GM03348 (cell line): ENCODE results near the gene CFAP119.
"Not testable (repeated sequence)": the region's sequence is repeated elsewhere in the genome, so short reads cannot be mapped to it uniquely, and the experiment has no call there.

ENCODE experiments used
- DNase-seq: peaks from one replicate; pipeline ENCODE4 v3.0.0; 2012; ENCODE audit warnings: low spot score

Gene CFAP119

DNA sequence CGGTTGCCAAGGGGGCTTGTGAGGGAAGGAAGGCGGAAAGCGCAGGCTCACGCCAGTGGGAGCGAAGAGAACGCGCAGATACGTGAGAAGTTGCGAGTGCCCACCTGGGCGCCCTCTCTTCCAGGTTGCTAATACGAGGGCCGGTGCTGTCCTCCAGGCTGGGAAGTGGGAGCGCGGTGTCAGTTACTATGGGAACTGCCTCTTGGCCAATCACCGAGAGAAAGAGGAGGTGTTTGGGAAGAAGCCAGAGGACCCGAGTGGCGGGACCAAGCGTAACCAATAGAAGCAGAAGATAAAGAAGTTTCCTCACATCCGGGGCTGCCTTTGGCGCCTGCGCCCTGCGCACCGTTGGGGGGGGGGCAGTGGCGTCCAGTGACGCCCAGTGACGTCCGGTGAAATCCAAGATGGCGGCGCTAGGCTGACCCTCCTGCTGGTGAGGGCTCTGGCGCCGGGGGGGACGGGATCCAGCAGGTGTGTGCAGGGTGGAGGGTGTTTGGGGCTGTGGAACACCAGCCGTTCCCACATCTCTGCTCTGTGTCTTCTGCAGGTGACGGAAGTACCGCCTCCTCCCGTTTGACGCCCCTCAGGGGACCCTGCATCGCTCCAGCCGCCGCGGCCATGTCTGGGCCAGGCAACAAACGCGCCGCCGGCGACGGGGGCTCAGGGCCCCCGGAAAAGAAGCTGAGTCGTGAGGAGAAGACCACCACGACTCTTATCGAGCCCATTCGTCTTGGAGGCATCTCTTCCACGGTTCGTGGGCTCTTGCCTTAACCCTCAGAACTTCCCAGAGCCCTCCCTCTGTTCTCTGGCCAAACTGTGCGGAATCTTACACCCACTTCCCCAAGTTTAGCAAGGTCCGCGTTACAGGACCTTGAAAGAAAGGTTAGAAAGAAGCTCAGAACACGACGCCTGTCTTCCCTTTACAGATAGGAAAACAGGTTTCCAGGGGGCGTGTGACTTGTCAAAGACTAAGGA is at the start of gene CFAP119, which contains the start of gene RNF40:
Gene CFAP119, minus strand, starts transcription at position 135 of the 975 bp plus-strand sequence. CDS start 314 bp downstream, outside the sequence.
Gene RNF40, plus strand, starts transcription at position 395 of the 975 bp plus-strand sequence. Its CDS starts 224 bp downstream, at position 619.
- peak; percentile 100 for DNase-seq

DNA sequence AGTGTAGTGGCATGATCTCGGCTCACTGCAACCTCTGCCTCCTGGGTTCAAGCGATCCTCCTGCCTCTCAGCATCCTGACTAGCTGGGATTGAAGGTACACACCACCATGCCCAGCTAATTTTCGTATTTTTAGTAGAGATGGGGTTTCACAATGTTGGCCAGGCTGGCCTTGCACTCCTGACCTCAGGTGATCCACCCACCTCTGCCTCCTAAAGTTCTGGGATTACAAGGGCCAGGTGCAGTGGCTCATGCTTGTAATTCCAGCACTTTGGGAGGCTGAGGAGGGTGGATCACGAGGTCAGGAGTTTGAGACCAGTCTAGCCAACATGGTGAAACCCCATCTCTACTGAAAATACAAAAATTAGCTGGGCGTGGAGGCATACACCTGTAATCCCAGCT is 47.8 kb upstream of the CFAP119 start:
- not testable (repeated sequence) for DNase-seq

DNA sequence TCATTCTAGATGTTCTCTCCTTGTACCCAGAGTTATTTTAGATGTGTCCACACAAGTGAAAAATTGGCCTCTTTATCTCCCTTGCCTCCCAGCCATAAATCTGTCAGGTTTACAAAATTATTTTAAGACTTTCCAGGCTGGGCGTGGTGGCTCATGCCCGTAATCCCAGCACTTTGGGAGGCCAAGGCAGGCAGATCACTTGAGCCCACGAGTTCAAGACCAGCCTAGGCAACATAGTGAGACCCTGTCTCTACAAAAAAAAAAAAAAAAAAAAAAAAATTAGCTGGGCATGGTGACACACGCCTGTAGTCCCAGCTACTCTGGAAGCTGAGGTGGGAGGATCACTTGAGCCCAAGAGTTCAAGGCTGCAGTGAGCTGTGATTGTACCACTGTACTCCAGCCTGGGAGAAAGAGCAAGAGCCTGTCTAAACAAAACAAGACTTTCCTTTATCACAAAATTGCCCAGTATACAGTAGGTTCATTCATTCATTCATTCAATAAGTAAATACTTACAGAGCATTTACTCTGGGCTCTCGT is 47.1 kb upstream of the CFAP119 start:
- DNase-seq, result not testable (repeated sequence)

DNA sequence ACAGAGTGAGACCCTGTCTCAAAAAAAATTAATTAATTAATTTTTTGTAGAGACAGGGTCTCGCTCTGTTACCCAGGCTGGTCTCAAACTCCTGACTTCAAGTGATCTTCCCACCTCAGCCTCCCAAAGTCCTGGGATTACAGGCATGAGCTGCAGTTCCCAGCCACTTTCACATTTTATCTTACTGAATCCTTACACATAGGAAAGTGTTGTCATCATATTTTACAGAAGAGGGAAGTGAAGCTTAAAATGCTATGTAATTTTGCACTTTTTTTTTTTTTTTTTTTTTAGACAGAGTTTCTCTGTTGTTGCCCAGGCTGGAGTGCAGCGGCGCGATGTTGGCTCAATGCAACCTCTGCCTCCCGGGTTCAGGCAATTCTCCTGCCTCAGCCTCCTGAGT is 46.3 kb upstream of the CFAP119 start:
- no peak for DNase-seq

DNA sequence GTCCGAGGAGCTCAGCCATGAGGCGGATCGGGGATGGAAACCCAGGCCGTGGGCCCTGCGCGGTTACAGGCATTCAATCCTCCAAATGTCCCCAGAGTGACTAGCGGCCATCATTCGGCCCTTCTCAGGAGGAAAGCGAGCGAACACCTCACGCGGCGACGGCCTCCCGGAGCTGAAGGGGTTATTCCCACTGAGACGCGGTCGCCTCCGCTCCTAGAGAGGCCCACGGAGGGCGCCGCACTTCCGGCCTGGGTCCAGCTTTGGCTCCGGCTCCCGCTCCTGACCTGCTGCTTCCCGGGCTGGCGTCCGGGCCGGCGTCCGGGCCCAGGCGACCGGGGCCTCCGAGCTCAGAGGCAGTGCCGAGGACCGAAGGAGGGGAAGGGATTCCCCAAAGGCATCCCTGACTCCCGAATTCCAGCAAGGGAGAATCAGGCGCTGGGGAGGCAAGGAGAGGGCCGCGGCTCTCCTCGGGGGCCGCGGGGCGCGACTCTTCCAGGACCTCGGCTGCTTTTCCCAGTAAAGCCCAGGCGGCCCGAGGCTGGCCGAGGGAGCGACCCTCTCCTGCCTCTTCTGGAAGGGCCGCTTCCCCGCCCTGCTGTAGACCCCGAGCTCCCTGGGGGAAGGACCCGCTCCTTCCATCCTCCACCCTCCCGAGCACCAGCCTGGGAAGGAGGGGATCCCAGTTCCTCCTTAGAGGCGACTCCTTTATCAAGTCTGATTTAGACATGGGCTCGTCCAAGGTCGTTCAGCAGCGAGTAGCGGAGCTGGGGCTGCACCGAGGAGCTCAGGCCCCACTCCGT is 43.7 kb upstream of the CFAP119 start:
- DNase-seq, result peak; percentile 95

DNA sequence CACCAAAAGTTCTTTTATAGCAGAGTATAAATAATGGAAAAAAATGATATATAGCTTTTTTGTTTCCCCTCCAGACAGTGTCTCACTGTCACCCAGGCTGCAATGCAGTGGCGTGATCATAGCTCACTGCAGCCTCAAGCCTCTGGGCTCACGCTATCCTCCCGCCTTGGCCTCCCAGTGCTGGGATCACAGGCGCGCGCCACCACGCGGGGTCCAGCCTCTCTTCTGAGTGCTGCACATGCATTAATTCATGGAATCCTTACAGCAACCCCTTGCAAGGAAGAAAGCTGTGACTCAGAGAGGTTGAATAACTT is 43.2 kb upstream of the CFAP119 start:
- DNase-seq, result no peak

DNA sequence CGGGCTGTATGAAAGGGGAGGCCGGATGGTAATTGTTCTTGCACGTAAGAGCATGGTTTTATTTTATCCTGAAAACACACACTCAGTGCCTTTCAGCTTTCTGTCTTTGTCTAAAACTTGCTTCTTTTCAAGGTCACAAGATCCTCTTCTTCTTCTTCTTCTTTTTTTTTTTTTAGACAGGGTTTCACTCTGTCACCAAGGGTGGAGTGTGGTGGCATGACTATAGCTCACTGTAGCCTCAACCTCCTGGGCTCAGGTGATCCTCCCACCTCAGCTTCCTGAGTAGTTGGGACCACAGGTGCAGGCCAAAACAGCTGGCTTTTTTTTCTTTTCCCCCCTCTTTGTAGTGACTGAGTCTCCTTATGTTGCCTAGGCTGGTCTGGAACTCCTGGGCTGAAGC is 41.1 kb upstream of the CFAP119 start:
- no peak for DNase-seq

DNA sequence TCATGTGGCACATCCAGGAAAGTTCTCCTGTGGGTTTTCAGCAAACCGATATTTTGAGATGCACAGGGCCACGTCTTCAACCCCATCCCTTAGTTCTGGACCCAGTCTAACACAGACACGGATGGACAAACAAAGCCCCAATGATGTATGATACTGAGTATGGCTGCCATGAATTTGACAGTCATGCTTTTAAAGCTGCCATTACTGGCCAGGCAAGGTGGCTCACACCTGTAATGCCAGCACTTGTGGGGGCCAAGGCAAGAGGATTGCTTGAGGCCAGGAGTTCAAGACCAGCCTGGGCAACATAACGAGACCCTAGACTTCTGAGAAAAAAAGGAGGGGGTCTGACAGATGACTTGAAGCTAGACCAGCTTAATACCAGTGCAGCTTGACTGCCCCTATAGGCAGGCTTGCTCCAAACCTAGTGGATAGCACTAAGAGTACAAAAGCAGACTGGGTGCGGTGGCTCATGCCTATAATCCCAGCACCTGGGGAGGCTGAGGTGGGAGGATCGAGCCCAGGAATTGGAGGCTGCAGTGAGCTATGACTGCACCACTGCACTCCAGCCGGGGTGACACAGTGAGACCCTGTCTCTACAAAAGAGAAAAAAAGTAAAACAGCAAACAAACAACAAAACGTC is 35.9 kb upstream of the CFAP119 start:
- no peak for DNase-seq

DNA sequence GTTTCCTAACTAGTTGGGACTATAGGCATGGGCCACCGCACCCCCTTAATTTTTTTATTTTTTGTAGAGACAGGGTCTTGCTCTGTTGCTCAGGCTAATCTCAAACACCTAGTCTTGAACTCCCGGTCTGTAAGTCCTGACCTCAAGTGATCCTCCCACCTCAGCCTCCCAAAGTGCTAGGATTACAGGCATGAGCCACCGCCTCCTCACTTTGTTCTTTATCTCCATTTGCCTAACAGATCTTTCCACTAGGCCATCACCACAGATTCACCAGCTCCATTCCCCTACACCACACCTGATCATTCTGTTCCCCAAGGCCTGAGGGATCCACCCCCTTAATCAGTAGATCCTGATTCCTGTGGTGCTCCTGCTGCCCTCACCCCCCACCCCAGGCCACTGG is 32.8 kb upstream of the CFAP119 start:
- DNase-seq, result no peak

DNA sequence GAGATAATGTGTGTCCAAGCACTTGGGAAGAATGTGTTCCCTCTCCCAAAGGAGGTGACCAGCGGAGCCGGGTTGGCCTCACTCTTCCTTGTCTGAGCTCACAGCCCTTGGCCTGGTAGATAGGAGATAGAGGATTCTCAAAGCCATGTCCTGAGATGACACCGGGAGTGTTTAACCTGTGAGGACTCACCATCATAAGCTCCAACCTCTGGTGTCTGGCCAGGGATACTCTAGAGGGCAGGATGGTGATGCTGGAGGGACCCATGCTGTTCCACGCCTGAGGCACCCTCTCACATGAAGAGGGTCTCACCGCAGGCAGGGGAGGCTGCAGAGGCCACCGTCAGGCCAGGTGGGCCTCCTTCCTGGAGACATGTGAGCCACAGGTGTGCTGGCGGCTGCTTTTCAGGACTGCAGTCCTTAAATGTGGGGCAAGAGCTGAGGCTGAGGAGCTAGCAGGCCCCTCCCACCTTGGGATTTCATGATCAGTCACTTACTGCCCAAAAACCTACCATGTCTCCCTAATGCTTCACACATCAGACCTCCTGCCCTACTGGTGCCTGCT is 31.7 kb upstream of the CFAP119 start:
- no peak for DNase-seq

DNA sequence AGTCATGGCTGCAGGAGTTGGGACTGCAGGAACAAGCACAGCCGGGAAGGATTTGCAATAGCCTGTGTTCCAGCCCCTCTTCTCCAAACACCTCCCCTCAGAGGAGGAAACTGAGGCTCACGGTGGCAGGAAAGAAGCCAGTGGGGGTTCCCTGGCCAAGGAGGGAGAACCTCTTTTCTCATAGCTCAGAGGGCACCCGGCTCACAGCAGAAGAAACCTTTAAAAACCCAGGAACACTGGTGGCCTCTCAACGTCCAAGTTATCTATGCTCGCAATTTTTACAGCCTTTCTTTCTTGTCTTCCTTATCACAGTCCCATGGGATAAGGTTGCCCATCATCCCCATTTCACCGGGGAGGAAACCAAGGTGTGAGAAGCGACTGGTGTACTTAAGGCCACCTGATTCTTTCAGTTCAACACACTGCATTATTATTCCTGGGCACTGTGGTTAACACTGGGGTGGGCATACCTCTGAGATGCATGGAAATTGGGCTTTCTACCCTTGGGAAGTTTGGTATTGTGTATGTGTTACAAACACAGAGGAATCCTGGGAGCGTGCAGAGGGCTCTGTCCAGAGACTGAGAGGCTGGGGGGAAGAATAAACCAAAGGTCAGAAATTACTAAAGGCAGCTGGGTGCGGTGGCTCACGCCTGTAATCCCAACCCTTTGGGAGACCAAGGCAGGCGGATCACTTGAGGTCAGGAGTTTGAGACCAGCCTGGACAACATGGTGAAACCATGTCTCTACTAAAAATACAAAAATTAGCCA is 25.9 kb upstream of the CFAP119 start:
- DNase-seq, result no peak

DNA sequence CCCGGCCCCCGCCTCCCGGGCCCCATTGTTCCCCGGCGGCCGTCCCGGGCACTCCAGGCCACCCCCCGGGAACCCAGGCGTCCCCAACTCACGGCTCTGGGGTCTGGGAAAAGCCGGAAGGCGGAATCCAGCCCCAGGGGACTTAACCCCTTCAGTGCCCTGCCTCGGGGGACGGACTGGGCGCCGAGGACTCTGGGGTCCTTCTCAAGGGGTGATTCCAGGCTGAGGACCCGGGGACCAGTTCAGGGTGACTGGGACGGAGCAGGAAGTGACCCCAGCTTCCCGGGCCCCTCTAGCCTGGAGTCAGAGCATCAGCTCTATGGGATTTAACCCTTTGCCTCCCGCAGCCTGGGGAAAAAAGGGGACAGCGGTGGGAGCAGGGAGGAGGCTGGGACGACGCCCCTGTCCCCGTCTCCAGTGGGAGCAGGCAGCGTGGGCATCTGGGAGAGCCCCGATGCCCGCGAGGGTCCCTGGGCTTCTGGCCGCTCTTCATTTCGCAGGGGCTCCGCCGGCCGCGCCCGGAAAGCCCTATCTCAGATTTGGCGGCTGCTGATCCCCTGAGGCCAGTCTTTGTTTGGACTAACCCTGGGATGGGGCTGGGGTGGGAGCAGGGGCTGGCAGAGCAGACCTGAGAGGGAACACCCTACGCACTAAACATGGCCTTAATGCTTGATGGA is 25.2 kb upstream of the CFAP119 start, which contains the start of gene ZNF629:
Gene ZNF629, minus strand, starts transcription at position 270 of the 677 bp plus-strand sequence. CDS start 2,723 bp downstream, outside the sequence.
- peak; percentile 91 for DNase-seq

DNA sequence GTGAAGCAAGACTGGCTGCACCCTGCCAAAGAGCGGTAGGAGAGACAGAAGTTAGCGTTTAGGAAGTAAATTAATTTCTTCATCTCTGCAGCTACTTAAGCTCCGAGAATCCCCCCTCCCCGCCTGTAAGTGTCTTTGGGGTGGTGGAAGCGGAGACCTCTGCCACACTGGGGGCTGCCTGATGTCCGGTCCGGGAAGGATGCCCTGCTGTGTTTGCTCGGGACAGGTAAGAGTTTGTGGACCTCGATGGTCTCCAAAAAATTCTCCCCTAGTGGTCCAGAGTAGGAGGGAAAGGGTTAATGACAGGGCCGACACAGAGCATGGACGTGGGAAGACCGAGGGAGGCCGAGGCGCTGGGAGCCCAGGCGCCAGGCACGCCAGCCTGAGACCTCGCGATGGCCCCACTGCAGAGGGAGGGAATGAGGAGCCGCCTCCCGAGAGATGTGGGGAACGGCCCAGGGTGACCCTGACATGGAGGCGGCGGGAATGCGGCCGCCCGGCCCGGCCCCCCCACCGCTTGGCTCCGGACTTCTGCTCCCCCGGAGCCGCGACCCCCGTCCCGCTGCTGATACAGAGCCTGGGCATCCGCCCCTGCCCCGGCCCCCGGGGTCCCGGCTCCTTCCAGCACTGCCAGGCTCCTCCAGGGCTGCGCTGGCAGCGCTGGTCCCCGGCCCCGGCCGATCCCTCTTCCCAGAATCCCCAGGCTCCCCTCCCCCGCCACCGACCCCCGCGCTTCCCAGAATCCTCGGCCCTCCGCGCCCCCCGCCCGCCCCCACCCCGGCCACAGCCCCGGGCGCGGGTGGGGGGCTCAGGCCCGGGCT is 24.5 kb upstream of the CFAP119 start:
- peak; percentile 92 for DNase-seq

DNA sequence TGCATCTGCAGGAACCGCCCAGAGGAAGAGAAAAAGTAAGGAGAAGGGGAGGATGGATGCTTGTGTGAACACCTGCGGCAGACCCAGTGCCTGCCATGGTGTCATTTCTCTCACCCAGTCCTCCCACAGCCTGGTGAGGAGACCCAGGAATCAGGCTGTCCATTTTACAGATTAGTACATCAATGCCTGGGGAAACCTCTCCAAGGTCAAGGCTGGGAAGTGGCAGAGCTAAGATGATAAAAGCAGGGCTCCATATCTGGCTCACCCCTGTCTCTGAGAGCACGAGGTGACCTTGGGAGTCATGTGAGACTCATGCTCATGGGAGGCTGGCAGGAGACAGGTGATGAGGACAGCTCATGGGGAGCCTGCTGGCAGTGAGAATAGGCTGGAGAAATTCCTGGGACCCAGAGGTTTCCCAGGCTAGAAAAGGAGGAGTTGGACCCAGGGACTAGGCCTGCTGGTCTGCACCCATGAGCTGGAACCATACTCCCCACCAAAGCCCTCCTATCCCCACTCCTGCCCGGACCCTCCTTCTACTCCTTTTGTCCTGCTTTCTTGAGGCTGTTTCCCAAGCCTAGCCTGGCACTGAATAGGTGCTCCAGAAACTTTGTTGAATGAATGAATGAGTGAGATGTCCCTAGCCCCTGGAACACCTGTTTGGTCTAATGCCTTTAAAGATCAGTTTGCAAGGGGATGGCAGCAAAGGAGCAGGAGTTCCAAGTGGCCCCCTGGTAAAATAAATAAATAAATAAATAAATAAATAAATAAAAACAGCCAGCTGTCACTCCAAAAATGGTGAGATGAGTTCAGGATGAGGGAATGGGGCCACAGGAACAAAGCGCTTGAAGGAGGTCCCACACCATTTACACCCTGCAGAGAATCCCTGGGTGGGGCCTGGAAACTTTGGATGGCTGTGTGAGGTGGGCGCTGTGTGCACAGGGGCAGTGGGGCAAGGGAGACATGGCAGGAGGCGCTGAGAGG is 23.6 kb upstream of the CFAP119 start:
- DNase-seq, result no peak

DNA sequence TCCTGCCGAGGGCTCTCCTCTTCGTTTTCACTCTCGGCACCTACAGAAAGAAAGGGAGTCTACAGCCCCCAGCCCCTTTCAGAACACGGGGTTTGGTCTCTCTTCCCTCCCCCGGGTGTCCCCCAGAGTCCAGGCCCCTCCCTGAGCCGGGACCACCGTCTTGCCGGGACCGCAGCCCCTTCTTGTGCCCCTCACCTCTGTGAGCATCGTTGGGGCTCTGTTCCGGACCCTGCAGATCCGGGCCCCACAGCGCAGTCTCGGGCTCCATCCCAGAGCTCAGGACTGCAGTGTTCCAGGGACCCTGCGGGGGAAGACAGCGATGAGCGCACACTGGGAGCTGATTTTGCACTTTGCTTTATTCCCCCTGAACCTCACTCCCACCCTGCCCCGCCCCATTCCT is 22.4 kb upstream of the CFAP119 start:
- DNase-seq, result no peak

DNA sequence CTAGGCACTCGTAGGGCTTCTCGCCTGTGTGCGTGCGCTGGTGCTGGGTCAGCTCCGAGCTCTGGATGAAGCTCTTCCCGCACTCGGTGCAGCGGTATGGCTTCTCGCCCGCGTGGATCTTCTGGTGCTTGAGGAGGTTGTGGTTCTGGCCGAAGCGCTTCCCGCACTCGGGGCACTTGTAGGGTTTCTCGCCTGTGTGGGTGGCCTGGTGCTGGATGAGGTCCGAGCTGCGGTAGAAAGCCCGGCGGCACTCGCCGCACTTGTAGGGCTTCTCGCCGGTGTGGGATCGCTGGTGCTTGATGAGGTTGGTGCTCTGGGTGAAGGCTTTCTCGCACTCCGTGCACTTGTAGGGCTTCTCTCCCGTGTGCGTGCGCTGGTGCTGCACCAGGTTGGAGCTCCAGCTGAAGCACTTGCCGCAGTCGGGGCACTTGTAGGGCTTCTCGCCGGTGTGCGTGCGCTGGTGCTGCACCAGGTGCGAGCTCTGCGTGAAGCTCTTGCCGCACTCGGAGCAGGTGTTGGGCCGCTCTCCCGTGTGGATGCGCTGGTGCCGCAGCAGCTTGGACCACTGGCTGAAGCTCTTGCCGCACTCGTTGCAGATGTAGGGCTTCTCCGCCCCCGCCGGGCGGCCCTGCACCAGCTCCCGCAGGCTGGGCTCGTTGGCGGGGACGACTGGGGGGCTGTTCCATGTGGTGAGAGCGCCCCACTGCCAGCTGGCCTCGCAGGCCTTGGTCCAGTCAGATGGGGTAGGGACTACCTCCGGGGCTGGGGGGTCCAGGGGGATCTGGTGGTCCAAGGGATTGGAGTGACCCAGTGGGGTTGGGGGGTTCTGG is 21.6 kb upstream of the CFAP119 start:
- no peak for DNase-seq
